NCI-H2196 treated with DMSO at 0.1 percent for 48 hours (cell line): ENCODE measurements around the gene MYO1D.
"Not testable (repeated sequence)": the region's sequence is repeated elsewhere in the genome, so short reads cannot be mapped to it uniquely, and the experiment has no call there.

Experiments used
- DNase-seq: peaks from one replicate; lab custom pipeline; 2025; ENCODE audit not compliant: unreplicated experiment; lab: John Stamatoyannopoulos, UW

Gene MYO1D

GRCh38 chr17:32688221-32688620 lies 188.7 kb downstream of the MYO1D start:
- no peak for DNase-seq

GRCh38 chr17:32684087-32684958 lies 192.6 kb downstream of the MYO1D start:
- DNase-seq: no peak

- DNase-seq: no peak
Measured at GRCh38 chr17:32673964-32674363, 203.0 kb downstream of the MYO1D start.

GRCh38 chr17:32672711-32673110 lies 204.2 kb downstream of the MYO1D start:
- no peak for DNase-seq

- no peak for DNase-seq
Measured at GRCh38 chr17:32671896-32672295, 205.0 kb downstream of the MYO1D start.

- DNase-seq: no peak
Measured at GRCh38 chr17:32664936-32665583, 211.9 kb downstream of the MYO1D start.

- no peak for DNase-seq
Measured at GRCh38 chr17:32660496-32660985, 216.4 kb downstream of the MYO1D start.

- DNase-seq: peak; percentile 22
Measured at GRCh38 chr17:32659419-32659842, 217.5 kb downstream of the MYO1D start.

GRCh38 chr17:32658470-32659418 lies 218.2 kb downstream of the MYO1D start:
- DNase-seq: no peak

GRCh38 chr17:32656886-32657285 lies 220.0 kb downstream of the MYO1D start:
- DNase-seq: no peak

- no peak for DNase-seq
Measured at GRCh38 chr17:32654324-32654723, 222.6 kb downstream of the MYO1D start.

- DNase-seq: no peak
Measured at GRCh38 chr17:32651084-32651483, 225.8 kb downstream of the MYO1D start.

GRCh38 chr17:32648450-32648849 lies 228.5 kb downstream of the MYO1D start:
- no peak for DNase-seq

- no peak for DNase-seq
Measured at GRCh38 chr17:32646941-32647340, 230.0 kb downstream of the MYO1D start.

- DNase-seq: not testable (repeated sequence)
Measured at GRCh38 chr17:32641514-32641913, 235.4 kb downstream of the MYO1D start.

- no peak for DNase-seq
Measured at GRCh38 chr17:32636598-32637218, 240.2 kb downstream of the MYO1D start.

GRCh38 chr17:32634167-32634566 lies 242.8 kb downstream of the MYO1D start:
- no peak for DNase-seq

- DNase-seq: no peak
Measured at GRCh38 chr17:32631341-32632096, 245.4 kb downstream of the MYO1D start.

GRCh38 chr17:32629563-32630190 lies 247.2 kb downstream of the MYO1D start:
- no peak for DNase-seq
